T-helper 1 cell treated with Interleukin-12 subunit alpha and Interleukin-12 subunit beta and Interleukin-4 antibody, amounts not matched to agents 30 μg/mL and 1 μg/mL, for 36 hours (primary cell): Measurements from ENCODE around the gene GLT6D1.

ENCODE experiments used
- H3K27ac Mint-ChIP-seq: one replicate; pipeline ENCODE4 v1.8.0; 2021; ENCODE audit warnings: mild to moderate bottlenecking, mixed read lengths
- H3K27me3 Mint-ChIP-seq: one replicate; pipeline ENCODE4 v1.8.0; 2021; ENCODE audit warnings: low read depth, mixed read lengths
- H3K36me3 Mint-ChIP-seq: one replicate; pipeline ENCODE4 v1.8.0; 2021; ENCODE audit warnings: low read depth, mixed read lengths
- H3K4me1 Mint-ChIP-seq: one replicate; pipeline ENCODE4 v1.8.0; 2021; ENCODE audit warnings: low read depth, mixed read lengths
- H3K4me3 Mint-ChIP-seq: one replicate; pipeline ENCODE4 v1.8.0; 2021; ENCODE audit warnings: mild to moderate bottlenecking, moderate library complexity, mixed read lengths
- H3K9me3 Mint-ChIP-seq: one replicate; pipeline ENCODE4 v1.8.0; 2021; ENCODE audit warnings: mixed read lengths

GLT6D1 gene

GRCh38 chr9:135582541-135582940 is 56.8 kb downstream of the GLT6D1 start:
- Mint-ChIP-seq H3K36me3 (no peaks in the 10 kb centered on the region), H3K27ac (no peak overlapping the region), H3K9me3 (no peaks in the 10 kb centered on the region), H3K27me3 (no peaks in the 10 kb centered on the region), H3K4me3 (no peak overlapping the region), H3K4me1 (no peaks in the 10 kb centered on the region)

GRCh38 chr9:135581636-135582426 is 57.5 kb downstream of the GLT6D1 start:
- no peak overlapping the region for H3K27ac Mint-ChIP-seq
- H3K9me3 Mint-ChIP-seq: no peaks in the 10 kb centered on the region
- H3K27me3 Mint-ChIP-seq: no peaks in the 10 kb centered on the region
- no peaks in the 10 kb centered on the region for H3K36me3 Mint-ChIP-seq
- no peak overlapping the region for H3K4me3 Mint-ChIP-seq
- H3K4me1 Mint-ChIP-seq: no peaks in the 10 kb centered on the region

GRCh38 chr9:135580664-135581380 is 58.5 kb downstream of the GLT6D1 start:
- Mint-ChIP-seq H3K36me3 (no peaks in the 10 kb centered on the region), H3K4me1 (no peaks in the 10 kb centered on the region), H3K9me3 (no peaks in the 10 kb centered on the region), H3K27me3 (no peaks in the 10 kb centered on the region), H3K4me3 (no peak overlapping the region), H3K27ac (no peak overlapping the region)

GRCh38 chr9:135579889-135580660 is 59.3 kb downstream of the GLT6D1 start:
- Mint-ChIP-seq H3K4me3 (no peak overlapping the region), H3K27ac (no peak overlapping the region), H3K27me3 (no peaks in the 10 kb centered on the region), H3K36me3 (no peaks in the 10 kb centered on the region), H3K9me3 (no peaks in the 10 kb centered on the region), H3K4me1 (no peaks in the 10 kb centered on the region)

GRCh38 chr9:135579356-135579755 is 60.0 kb downstream of the GLT6D1 start:
- Mint-ChIP-seq H3K4me1 (no peaks in the 10 kb centered on the region), H3K27me3 (no peaks in the 10 kb centered on the region), H3K36me3 (no peaks in the 10 kb centered on the region)

GRCh38 chr9:135577256-135577655 is 62.1 kb downstream of the GLT6D1 start:
- Mint-ChIP-seq H3K4me3 (no peak overlapping the region), H3K4me1 (no peaks in the 10 kb centered on the region), H3K27me3 (no peaks in the 10 kb centered on the region), H3K27ac (no peak overlapping the region), H3K9me3 (no peaks in the 10 kb centered on the region), H3K36me3 (no peaks in the 10 kb centered on the region)

More at GRCh38 chr9:135579356-135579755, 60.0 kb downstream of the GLT6D1 start:
- Mint-ChIP-seq H3K4me3 (no peak overlapping the region), H3K9me3 (no peaks in the 10 kb centered on the region), H3K27ac (no peak overlapping the region)

GRCh38 chr9:135575995-135576631 is 63.2 kb downstream of the GLT6D1 start:
- H3K27ac Mint-ChIP-seq: no peak overlapping the region
- H3K27me3 Mint-ChIP-seq: no peaks in the 10 kb centered on the region
- H3K9me3 Mint-ChIP-seq: no peaks in the 10 kb centered on the region
- H3K4me1 Mint-ChIP-seq: no peaks in the 10 kb centered on the region
- H3K4me3 Mint-ChIP-seq: no peak overlapping the region
- H3K36me3 Mint-ChIP-seq: no peaks in the 10 kb centered on the region

- Mint-ChIP-seq H3K4me1 (no peaks in the 10 kb centered on the region), H3K9me3 (no peaks in the 10 kb centered on the region), H3K27me3 (peaks cover 3% of the 10 kb centered on the region), H3K4me3 (no peak overlapping the region), H3K36me3 (no peaks in the 10 kb centered on the region), H3K27ac (no peak overlapping the region)
Measured at GRCh38 chr9:135574943-135575342, 64.4 kb downstream of the GLT6D1 start.

GRCh38 chr9:135574331-135574730 is 65.0 kb downstream of the GLT6D1 start:
- no peaks in the 10 kb centered on the region for H3K4me1 Mint-ChIP-seq
- no peaks in the 10 kb centered on the region for H3K36me3 Mint-ChIP-seq
- peaks cover 4% of the 10 kb centered on the region for H3K27me3 Mint-ChIP-seq
- no peak overlapping the region for H3K27ac Mint-ChIP-seq
- peaks cover 1% of the 10 kb centered on the region for H3K9me3 Mint-ChIP-seq
- no peak overlapping the region for H3K4me3 Mint-ChIP-seq
